ENCODE measurements around the gene CCDC12.

Gene CCDC12

GRCh38 chr3:46874430-46874829 lies 102.1 kb downstream of the CCDC12 start:
- no peak for DNase-seq (ENCODE audit: low spot score)

GRCh38 chr3:46873521-46873920 lies 103.0 kb downstream of the CCDC12 start:
- no peak for DNase-seq (ENCODE audit: low spot score)
